ENCODE results near the gene DIS3L. TPM values are rescaled to one million over a fixed set of nuclear protein-coding genes. Genes with fewer than 3 reads are reported as not detected.
"Not testable (repeated sequence)": the region's sequence is repeated elsewhere in the genome, so short reads cannot be mapped to it uniquely, and the experiment has no call there.

Gene DIS3L
- total RNA-seq, 1 donor from 2014 or later, result 27.1 TPM

DNA sequence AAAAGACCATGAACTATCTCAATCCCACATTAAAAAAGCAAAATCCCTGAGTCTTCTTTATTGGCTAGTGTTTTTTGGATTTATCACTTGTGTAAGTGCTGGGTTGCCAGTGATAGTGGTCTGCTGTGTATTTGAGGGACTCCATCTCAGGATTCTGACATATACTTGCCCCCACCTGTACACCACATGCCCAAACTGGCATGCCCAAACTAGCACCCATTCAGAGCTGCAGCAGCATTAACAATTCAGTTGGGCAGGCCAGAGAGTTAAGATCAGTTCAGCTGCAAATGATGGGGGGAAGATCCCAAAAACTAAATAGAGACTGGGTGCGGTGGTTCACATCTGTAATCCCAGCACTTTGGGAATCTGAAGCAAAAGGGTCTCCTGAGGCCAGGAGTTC lies 69.4 kb downstream of the DIS3L start:
- no peaks in the 10 kb centered on the region for H3K9me3 ChIP-seq
- ATAC-seq (no peak), DNase-seq (no peak)
- H3K4me3 ChIP-seq, result no peak overlapping the region
- TF ChIP-seq, protein P1, sequence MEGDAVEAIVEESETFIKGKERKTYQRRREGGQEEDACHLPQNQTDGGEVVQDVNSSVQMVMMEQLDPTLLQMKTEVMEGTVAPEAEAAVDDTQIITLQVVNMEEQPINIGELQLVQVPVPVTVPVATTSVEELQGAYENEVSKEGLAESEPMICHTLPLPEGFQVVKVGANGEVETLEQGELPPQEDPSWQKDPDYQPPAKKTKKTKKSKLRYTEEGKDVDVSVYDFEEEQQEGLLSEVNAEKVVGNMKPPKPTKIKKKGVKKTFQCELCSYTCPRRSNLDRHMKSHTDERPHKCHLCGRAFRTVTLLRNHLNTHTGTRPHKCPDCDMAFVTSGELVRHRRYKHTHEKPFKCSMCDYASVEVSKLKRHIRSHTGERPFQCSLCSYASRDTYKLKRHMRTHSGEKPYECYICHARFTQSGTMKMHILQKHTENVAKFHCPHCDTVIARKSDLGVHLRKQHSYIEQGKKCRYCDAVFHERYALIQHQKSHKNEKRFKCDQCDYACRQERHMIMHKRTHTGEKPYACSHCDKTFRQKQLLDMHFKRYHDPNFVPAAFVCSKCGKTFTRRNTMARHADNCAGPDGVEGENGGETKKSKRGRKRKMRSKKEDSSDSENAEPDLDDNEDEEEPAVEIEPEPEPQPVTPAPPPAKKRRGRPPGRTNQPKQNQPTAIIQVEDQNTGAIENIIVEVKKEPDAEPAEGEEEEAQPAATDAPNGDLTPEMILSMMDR (IDR thresholded peaks at IDR 0.05), result no peak
- intact Hi-C loops (cut with DNase I), result no loop called here
- no peaks in the 10 kb centered on the region for H3K4me1 ChIP-seq
- H3K27me3 ChIP-seq, result no peaks in the 10 kb centered on the region
- H3K36me3 ChIP-seq, result no peaks in the 10 kb centered on the region
- no peak overlapping the region for H3K27ac ChIP-seq

GRCh38 chr15:66364944-66365528 lies 71.7 kb downstream of the DIS3L start:
- Histone ChIP-seq H3K27me3 (no peaks in the 10 kb centered on the region), H3K27ac (no peak overlapping the region), H3K9me3 (no peaks in the 10 kb centered on the region), H3K4me1 (peaks cover 6% of the 10 kb centered on the region), H3K36me3 (no peaks in the 10 kb centered on the region), H3K4me3 (no peak overlapping the region)
- intact Hi-C loops (cut with DNase I), result no loop called here
- DNase-seq, result no peak
- ATAC-seq, result no peak
- TF ChIP-seq, protein P1 (IDR thresholded peaks at IDR 0.05), result no peak

- TF ChIP-seq, protein P1 (IDR thresholded peaks at IDR 0.05), result no peak
- intact Hi-C loops (cut with DNase I), result no loop called here
- Histone ChIP-seq H3K36me3 (no peaks in the 10 kb centered on the region), H3K27me3 (no peaks in the 10 kb centered on the region), H3K4me1 (peaks cover 13% of the 10 kb centered on the region), H3K9me3 (no peaks in the 10 kb centered on the region), H3K27ac (peak overlapping the region; percentile 81), H3K4me3 (peak overlapping the region; percentile 46)
- ATAC-seq, result peak; percentile 61
- no peak for DNase-seq
Observed at GRCh38 chr15:66369773-66370651, 76.6 kb downstream of the DIS3L start.

GRCh38 chr15:66374179-66374578 lies 80.8 kb downstream of the DIS3L start:
- Histone ChIP-seq H3K4me3 (no peak overlapping the region), H3K9me3 (no peaks in the 10 kb centered on the region), H3K36me3 (no peaks in the 10 kb centered on the region), H3K4me1 (peaks cover 13% of the 10 kb centered on the region), H3K27me3 (no peaks in the 10 kb centered on the region), H3K27ac (no peak overlapping the region)
- TF ChIP-seq, protein P1 (IDR thresholded peaks at IDR 0.05), result no peak
- intact Hi-C loops (cut with DNase I), result no loop called here
- DNase-seq, result no peak
- ATAC-seq, result no peak

DNA sequence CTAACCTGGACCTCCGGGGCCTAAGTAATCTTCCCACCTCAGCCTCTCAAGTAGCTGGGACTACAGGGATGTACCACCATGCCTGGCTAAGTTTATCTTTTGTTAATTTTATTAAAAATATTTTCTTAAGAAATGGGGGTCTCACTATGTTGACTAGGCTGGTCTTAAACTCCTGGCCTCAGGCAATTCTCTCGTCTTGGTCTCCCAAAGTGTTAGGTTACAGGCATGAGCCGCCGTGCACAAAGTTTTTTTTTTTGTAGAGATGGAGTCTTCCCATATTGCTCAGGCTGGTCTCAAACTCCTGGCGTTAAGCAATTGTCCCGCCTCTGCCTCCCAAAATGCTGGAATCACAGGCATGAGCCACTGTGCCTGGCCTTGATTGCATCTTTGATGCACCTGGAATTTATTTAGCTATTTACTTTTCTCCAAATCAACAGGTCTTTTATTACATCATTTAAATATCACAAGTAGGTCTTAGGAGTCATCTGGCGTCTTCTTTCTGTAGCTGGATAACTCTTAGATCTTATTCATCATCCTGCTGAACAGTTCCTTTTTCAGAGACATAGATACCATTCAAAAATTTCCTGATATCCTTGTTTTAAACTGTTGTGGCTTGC lies 85.6 kb downstream of the DIS3L start:
- TF ChIP-seq, protein P1 (IDR thresholded peaks at IDR 0.05), result no peak
- H3K27ac ChIP-seq, result no peak overlapping the region
- no peak overlapping the region for H3K4me3 ChIP-seq
- H3K27me3 ChIP-seq, result no peaks in the 10 kb centered on the region
- H3K4me1 ChIP-seq, result no peaks in the 10 kb centered on the region
- intact Hi-C loops (cut with DNase I), result no loop called here
- ATAC-seq, result no peak
- no peak for DNase-seq
- no peaks in the 10 kb centered on the region for H3K36me3 ChIP-seq
- no peaks in the 10 kb centered on the region for H3K9me3 ChIP-seq

- H3K4me3 ChIP-seq; H3K36me3 ChIP-seq; DNase-seq; intact Hi-C loops (cut with DNase I); H3K27ac ChIP-seq; H3K4me1 ChIP-seq; H3K27me3 ChIP-seq; ATAC-seq; H3K9me3 ChIP-seq: not testable (repeated sequence)
Observed at GRCh38 chr15:66381376-66381775, 88.0 kb downstream of the DIS3L start.
